ENCODE measurements around the gene MAP3K5.

- TF ChIP-seq CTCF (IDR thresholded peaks at IDR 0.05; ENCODE audit: insufficient read depth, low read depth, low read length) (no peak), EZH2 (IDR thresholded peaks at IDR 0.05; ENCODE audit: insufficient read depth, low read length) (no peak)
Observed at GRCh38 chr6:136576821-136577220, 215.5 kb downstream of the MAP3K5 start.
